ENCODE measurements around the gene ZBTB7C. TPM values are rescaled to one million over a fixed set of nuclear protein-coding genes. Genes with fewer than 3 reads are reported as not detected.

The ZBTB7C gene
- total RNA-seq, 1 donor from 2014 or later: 0.99 TPM

DNA sequence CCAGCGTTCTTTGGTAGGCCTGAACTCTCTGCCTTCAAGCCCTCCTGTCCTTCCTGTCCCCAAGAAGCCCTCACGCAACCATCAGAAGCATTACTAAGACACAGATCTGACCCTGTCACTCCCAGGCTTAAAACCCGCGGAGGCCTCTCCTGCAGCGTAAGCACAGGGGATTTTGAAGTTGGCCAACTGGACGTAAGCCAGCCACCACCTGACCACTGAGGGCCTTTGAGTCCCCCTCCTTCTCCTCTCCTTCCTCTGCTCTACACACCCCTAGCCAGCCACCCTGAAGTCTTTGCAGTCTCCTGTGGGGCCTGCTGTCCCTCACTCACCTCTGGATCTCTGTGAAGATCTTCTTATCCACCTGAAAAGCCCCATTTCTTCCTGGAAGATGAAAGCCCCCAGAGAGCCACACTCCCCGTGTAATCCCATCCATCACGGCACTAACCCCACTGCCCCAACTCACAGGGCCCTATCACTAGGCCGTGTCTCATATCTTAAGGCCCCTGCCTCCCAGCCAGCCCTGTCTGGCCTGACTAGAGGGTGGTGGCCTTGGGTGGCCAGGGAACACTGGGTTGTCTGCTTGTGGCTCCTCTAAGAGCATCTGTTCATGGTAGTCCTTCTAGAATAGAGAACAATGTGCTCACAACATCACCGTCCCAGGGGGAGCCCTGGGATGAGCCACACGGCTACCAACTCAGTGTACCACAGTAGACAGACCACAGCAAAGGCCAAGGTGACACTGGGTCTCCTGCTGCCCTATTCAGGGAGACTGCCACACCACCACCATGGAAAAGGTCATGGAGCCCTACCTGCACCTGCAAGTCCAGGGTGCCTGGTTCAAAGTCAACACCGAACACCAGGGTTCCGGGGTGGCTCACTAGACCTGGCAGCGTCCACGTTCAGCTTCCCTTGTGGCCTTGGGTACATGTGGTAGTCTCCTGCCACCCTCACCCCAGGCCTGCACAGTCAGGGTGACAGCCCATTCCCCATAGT is 191.6 kb downstream of the ZBTB7C start:
- no peak for DNase-seq (ENCODE audit: low read depth)

DNA sequence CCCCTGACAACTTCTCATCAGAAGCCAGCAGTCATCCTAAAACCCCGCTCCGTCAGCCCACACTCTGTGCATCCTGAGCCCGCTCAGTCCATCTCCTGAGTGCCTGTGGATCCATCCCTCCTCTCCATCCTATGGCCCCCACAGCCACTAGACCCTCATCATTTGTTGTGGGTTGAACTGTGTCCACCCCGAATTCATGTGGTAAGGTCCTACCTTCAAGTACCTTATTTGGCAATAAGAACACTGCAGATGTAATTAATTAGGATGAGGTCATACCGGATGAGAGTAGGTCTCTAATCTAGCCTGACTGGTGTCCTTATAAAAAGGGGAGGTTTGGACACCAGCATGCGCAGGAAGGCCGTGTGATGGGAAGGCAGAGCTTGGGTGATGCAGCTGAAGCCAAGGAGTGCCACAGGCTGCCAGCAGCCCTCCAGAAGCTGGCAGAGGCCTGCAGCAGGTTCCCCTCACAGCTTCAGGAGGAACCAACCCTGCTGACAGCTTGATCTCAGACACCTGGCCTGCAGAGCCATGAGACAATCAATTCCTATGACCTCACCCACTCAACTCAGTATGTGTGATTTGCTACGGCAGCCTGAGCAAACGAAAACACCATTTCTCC is 192.4 kb downstream of the ZBTB7C start:
- DNase-seq (ENCODE audit: low read depth): no peak

DNA sequence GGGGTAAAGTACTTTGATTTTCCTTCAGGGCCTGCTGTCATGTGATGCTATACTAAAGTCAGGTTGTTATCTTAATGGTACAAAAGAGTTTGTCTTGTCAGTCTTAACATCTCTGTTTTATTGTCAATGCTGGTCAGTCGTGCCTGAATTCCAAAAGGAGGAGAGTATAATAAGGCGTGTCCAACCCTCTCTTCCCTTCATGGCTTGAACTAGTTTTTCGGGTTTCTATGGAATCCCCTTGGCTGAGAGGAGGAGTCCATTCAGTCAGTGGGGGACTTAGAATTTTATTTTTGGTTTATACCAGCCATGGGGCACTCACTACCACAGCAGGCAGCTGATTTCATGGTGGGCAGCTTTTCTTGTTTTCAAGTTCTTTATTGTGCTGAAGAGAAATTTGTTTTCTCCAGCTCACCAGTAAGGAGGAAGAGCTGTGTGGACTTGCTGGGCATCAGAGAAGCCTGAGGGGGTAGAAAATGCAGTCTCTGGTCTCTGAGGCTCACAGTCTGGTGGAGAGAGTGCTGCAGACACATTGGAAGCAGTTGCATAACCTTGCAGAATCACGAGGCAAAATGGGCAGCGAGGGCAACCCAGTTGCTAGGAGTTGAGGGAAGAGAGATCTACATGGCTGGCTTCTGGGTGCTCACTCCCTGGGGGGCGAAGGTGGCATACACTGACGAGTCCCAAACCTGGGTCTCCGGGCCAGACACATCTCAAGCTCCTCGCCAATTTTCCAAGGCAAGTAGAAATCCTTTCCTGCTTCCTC is 193.1 kb downstream of the ZBTB7C start:
- DNase-seq (ENCODE audit: low read depth): no peak

DNA sequence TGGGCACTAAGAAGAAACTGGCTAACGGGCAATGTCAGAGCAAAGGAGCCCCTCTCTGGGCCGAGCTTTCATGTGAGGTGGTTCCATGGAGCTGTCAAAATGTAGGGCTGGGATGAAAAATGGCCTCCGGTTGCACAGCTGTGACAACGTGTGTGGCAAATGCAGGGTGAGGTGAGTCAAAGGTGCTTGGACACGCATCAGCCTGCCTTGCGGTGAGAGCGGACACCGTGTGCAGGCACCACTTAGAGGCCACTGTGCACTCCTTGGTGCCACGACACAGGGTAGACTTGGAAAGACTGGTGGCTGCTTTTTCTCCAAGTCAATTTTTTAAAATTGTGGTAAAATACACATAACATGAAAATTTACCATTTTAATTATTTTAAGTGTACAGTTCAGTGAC is 195.4 kb downstream of the ZBTB7C start:
- DNase-seq (ENCODE audit: low read depth): no peak

DNA sequence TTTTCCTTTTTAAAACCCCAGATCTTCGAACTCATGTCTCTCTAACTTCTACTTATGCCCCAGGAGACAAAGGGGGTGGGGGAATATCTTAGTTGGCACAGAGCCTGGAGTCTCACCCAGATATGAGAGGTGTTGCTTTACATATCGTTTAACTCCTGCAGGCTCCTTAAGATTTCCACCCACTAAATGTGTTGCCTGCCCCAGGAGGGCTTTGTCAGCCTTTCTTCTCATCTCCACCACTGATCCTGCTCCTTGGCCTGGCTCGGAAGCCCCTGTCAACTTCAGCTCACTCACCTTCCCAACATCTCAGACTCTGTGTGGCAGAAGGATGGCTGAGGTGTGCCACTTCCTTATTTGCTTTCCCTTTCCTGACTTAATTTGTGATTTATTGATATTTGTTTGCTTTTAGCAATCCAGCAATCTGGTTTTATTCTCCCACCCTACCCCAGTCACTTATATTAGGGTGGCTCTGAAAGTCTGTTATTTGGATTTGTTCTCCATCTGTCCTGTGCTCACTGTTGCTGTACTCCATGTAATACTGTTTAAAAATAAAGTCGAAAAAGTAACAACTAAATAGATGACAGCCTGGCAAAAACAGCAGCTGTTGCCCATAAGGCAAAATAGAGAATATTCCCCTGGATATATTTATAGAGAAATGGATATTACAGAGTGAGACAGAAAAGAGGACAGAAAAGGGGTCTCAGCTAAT is 200.6 kb downstream of the ZBTB7C start:
- no peak for DNase-seq (ENCODE audit: low read depth)

DNA sequence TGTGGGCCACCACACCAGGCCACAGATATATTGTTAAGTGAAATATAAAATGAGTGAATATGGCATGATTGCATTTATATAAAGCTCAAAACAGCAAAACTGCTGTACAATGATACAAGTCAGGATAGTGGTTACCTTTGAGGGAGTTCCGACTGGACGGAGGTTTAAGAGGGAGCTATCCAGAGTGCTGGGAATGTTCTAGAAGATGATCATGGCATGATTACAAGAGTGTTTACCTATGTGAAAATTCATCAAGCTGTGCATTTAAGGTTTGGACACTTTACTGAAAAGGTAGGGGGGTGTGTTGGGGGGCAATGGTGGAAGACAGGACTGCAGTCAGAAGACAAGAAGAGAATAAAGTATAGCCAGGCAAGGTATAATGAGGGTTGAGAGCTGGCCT is 201.4 kb downstream of the ZBTB7C start:
- DNase-seq (ENCODE audit: low read depth): no peak

DNA sequence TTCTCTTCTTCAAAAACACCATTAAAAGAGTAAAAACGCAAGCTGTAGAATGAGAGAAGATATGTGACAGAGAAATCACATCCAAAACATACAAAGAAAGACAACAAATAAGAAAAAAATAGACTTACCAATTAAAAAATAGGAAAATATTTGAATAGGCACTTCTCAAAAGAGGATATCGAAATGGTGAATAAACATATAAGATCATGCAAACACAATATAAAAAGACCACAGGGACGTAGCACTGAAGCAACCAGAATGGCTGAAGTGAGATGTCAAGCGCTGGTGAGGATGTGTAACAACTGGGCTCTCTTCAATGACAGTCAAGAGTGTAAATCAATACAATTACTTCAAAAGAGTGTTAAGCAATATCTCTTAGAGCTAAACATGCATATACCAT is 202.3 kb downstream of the ZBTB7C start:
- DNase-seq (ENCODE audit: low read depth): no peak

DNA sequence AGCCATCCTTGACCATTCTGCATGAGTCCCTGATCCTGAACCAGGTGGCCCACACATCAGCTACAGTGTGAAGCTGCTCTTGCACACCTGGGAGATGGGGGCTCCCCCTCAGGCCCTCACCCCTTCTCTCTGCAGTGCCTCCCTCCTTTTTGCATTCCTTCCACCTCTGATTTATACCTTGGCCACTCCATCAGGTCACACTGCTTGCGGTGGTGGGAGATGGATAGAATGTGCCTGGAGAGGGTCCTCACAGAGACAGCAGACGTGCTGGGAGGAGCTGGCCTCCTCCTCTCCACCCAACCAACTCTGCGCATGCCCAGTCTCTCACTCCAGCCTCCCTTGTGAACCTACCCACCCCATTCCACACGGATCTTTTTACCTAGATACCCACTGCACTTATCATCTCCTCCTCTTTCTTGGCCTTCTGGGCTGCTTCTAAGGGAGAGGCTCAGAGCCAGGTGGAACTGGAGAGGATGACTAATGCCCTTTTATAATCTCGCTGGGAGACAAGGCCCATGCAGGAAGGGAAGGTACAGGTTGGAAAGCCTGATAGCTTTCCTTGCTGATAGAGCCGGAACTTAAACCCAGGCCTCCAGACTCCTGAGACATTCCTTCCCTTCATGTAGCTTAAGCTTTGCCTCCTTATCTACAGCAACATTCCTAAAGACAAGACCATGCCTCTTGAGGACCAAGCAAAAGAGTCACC is 205.1 kb downstream of the ZBTB7C start:
- DNase-seq (ENCODE audit: low read depth): no peak

DNA sequence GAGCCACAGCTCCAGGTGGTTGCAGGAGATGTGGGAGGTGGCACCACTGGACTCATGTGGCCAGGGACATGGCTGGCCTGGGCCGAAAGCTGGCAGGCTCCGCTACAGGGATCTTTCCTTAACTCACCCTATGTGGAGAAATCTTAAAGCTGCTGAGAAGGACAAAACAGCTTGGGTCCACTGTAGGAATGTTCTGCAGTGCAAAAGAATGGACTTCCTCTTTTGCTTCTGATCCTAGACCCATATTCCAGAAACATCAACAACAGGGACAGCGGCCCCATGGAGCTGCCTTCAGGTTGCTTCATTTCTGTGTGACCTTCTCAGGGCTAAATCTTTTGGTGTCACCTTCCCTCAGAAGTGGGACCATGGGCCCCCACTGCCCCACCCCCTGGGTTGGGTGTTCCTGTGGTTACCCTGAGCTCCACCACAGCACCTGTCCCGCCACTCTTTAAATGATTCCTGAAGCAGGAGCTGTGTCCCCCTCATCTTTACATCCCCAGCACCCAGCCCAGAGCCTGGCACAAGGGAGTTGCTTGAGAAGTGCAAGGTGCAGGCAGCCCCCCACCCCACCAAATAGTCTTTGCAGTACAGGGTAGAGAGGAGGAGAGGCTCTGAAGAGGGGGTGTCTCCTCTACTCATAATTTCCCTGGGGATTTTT is 205.8 kb downstream of the ZBTB7C start:
- DNase-seq (ENCODE audit: low read depth): no peak

DNA sequence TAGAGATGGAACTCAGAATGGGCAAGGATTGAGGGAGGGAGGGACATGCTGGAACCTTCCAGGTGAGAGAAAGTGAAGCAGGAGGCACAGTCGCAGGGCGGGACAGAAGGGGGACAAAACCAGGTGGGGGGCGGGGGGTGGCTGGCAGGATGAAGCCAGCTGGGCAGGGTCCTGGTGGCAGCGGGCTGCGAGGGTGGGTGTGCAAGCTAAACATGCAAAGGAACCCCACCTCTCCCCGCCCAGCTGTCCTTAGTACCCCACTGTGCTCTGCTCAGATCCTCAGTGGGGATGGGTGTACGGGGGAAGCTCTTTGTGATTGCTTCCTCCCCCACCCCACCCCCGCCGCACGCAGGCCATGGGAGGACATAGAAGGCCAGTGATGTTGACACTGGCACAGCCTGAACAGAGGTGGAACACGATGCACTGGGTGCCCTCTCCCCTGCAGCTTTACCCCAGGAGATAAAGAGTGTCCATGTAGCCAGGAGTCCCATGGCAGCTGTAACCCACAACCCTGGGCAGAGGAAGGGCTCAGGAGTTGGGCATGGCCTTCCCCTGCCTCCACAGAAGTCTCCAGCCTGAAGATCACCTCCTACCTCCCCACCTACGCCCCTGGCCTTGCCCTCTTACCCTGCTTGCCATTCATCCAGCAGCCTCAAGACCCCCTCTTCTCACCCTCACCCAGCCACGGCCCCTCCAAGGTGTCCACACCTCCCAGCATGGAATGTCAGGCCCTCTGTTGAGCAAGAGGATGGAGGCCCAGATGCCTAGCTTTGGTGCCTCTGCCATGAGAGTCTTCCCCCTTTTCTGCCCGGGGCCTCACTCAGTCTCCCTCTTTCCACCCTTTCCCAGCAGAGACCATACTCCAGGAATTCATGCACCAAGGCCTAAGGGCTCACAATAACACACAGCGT is 206.6 kb downstream of the ZBTB7C start:
- DNase-seq (ENCODE audit: low read depth): no peak

DNA sequence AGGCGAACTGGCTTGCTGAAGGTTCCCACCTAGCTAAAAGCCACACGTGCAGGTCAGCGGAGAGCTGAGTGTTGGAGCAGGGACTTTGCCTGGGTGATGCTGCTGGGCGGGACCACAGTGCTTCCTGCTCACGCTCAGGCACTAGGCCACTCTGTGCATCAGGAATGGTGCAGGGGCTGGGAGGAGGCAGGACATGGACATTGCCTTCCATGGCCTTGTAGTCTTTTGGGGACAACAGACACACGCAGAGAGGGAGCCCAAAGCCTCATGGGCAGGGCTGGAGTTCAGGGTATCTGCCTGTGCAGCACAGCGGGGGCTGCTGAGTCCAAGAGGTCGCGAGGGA is 207.2 kb downstream of the ZBTB7C start:
- no peak for DNase-seq (ENCODE audit: low read depth)

DNA sequence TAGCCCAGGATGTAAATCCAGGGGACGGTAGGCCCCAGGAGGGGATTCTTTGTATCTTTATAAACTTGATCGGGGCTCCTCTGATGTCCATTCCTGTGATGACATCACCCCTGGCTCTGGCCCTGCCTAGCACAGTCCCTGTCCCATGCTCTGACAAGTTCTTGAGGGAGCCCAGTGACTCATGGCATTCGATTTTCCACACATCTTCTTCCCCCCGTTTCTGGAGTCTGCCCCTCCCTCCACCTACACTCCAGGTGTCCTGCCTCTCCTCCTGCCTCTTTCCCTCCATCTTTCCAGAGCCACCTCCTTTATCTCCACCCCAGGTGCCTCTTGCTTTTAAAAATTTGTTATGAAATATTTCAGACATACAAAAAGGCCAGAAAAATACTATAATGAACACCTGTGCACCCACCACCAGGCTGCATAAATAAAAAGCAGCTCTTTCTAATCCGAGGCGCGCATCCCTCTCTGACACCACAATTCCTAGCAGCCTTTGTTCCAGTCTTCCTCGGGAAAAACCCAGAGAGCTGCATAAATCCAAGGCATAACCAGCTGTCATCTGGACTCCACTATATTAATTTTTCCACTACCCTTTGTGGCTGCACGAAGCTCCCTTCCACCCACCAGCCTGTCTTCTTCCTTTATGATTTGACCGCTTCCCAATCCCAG is 207.7 kb downstream of the ZBTB7C start:
- no peak for DNase-seq (ENCODE audit: low read depth)

DNA sequence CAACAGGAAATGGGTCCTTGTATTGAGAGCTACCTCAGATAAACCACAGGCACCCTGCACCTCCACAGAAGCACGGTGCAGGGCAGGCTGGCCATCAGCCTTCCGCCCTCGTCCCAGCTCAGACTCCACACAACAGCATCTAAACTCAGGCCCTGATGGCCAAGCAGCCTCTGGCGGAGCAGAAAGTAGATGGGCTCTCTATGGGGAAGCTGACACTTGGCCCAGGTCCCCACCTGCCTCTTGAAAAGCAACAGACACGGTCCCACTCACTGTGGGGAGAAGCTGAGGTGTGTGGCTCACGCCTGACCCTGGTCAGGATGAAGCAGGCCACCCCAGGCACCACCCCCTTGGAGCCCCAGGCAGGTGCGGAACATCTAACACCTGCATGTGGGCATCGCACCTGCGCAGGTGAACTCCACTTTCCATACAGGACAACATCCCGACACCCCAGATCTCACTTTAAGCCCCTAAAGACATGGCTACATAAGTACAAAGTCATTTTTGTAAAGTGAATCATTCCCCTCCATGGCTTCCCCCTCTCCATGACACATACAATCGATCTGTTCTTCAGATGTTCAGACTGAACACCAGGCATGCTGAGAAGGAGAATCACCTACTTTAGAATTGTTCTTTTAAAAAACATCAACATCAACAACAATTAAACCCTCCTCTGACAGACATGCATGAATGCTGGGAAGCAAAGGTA is 208.4 kb downstream of the ZBTB7C start:
- DNase-seq (ENCODE audit: low read depth): no peak

DNA sequence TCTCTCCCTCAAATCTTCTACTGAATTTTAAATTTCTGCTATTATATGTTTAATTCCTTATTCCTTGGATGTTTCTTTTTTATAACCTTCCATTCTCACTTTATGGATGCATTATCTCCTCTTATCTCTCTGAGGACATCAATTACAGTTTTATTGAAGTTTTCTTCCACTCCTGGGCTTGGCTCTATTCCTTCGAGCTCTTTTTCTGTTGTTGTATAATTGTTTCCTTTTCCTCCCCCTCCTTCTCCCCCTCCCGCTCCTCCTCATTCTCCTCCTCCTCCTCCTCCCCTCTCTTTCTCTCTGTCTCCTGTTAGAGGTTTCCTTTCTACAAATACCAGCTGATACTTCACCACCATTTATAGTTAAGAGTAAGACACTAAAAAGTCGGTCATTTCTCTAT is 209.8 kb downstream of the ZBTB7C start:
- no peak for DNase-seq (ENCODE audit: low read depth)

DNA sequence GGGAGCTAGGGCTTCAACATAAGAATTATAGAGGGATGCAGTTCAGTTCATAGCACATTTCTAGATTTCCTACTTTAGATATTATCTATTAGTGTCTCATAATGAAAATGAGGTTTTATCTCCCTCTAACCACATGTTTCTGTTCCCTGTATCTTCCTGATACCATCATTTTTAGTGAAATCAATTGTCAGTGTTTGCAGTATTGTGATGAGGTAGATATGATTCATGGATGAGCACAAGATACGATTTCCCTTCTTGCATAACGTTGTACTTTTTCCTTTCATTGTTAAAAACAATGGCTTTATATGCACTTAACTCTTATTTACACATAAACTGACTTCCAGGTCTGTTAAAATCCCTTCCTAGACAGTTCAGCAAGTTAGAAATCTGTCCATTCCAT is 211.4 kb downstream of the ZBTB7C start:
- DNase-seq (ENCODE audit: low read depth): peak; percentile 26

DNA sequence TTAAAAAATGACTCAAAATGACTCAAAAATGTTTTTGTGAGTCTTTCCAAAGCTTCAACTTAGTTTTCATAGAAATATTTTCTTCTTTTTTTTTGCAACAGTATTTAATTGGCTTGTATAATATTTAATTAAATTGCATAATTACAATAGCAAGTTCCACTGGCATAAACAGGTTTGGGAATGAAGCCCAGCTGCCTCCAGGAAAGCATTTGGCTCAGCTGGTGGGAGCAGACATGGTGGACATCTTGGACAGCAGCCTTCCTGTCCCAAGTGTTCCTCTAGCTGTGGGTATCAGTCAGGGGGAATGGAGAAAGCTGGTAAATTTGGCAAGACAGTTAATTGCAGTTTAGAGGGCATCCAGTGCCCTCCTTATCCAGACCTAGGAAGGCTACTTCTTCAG is 213.4 kb downstream of the ZBTB7C start:
- no peak for DNase-seq (ENCODE audit: low read depth)

DNA sequence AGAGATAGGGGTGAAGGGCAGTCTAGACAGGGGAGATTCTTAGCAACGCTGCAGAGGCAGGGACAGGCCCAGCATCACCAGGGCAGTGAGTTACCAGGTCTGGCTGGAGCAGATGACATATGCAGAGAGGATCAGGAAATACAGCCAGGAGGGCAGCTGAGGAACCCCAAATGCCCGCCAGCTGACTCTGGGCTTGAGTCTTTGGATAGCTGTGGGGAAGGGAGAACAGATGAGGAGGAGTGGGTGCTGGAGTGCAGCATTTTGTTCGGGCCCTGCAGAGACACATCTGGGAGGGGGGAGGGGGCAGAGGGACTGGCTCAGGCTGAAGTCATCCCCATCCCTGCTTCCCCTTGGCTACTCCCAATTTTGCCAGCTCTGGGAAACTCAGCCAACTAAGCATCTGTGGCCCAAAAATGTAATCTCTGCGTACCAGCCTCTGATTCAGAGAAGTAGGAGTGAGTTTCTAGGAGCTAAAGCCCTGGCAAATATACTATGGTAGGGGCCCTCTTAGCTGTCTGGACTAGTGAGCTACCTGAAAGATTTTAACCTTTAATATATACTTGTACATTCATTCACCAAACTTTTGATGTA is 214.5 kb downstream of the ZBTB7C start:
- no peak for DNase-seq (ENCODE audit: low read depth)
